ENCODE data around the gene RALGAPA2.
A peak's percentile ranks its signal among the peaks of the same experiment; 100 is the strongest.

RALGAPA2 gene

DNA sequence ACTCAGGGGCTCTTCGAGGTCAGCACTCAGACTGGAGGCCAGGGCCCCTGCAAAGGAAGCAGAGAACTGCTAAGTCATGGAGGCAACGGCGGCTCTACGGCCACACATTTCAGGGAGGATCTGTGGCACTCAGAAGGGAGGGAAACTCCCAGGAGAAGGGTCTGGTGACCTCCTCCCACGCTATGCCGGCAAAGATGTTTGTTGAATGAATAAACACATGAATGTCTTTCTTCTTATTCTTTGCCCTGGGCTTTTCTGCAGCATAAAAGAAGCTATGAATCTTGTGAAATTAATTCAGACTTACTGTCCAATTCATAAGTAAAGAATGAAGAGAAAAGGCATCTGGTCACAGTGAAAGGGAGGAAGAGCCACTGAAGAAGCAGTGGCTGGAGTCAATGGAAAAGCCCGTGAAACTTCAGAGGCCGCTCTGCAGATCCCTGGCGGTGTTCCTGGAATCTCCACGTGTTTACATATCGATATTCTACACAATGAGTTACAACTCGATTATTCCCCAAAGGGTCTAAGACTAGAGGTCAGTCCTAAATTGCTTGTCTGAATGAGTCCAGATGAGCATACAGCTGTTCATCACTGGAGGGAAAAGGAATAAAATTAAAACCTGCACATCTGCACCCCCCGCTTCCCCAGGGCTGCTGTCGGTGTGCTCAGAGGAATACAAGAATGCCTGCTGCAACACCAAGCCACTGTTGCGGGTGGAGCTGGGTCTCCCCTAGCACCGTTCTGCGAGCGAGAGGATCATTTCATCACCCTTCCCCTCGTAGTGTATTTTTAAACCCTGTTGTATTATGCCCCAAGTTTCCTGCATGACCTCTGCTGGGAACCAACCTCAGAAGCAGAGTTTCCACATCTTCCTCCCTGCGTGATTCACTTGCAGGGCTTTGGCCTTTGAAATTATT is 319.0 kb downstream of the RALGAPA2 start:
- peak; percentile 14 for DNase-seq

DNA sequence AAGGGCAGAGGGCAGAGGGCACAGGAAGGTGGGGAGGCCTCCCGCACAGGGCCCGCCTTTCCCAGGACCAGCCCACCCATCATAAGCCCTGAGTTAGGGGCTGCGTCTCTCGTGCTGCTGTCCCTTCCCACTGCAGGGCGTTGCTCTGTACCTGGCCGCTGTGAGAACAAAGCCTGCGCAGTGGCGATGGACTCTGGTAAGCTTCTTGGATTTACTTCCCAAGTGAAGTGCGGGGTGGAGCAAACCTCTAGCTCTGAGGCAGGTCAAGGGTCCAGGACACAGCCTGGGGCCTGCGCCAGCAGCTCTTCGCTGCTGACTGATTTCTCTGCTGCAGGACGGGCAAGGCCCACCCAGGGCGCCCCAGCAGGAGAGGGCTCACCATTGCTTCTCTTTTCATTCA is 320.7 kb downstream of the RALGAPA2 start:
- DNase-seq, result no peak

DNA sequence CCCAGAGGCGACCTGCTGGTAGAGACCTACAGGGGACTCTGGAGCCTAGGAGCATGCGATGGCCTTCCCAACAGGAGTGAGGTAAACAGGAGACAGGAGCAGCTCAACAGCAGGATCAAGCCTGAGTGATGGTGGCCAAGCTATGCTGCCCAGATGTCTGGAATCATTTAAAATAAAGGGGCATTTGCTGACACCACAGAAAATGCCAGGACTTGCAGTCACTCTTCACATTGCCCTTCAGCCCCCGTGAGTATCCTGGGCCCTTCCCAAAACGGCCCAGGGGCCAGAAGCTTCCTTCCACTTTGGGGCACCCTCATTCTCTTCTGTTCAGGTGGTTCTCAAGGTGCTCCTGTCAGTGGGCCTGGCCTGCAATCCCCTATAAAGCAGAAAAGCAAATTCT is 321.3 kb downstream of the RALGAPA2 start:
- DNase-seq, result no peak

DNA sequence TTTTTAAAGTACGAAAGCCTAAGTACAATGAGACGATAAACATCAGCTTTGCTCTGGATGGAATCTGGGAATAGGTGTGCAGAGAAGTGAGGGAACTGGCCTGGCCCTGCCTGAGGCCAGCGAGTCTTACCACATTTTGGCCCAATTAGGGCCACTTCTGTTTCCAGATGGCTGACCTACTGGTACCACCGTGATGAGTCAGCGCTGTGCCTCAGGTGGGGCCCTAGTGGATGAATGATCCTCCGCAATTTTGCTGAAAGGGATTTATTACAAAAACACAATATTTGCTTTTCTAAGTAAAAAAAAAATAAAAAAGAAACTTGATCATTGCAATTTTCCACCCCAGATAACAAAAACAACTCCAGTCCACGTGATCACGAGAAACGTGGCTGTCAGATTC is 322.1 kb downstream of the RALGAPA2 start:
- no peak for DNase-seq

DNA sequence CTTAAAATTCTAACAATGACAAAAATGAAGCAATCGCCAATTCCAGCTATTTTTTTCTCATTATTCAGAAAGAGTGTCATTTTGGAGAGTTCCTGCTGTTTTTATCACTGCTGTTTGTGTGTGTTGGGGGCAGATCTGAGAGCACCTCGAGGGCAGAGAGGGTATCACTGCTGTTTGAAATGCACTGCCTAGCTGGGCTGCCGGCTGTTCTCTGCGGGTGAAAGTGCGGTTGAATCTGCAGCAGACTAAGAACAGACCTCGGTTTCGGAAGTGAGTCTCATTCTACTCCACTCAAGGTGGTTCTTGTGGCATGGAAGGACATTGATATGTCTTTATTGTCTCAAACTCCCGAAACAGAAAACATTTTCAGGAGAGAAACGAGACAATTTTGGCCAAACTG is 326.3 kb downstream of the RALGAPA2 start:
- no peak for DNase-seq

DNA sequence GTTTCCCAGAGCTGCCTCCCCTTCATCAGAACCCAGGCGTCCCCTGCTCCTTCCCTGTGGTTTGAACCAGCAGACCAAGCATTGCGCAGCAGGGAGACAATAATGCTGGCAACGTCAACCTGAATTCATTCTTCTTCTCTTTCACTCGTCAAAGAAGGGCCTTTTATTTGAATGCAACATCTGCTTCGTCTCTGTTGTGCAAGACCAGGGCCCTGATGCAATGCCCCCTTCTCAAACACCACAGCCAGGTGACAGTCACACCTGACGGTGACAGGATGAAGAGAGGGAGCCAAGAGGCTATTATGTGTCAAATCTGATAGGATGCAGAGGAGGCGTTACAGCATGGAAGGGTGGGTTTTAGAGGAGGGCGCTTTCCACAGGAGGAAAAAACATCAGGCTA is 336.6 kb downstream of the RALGAPA2 start:
- DNase-seq, result no peak

DNA sequence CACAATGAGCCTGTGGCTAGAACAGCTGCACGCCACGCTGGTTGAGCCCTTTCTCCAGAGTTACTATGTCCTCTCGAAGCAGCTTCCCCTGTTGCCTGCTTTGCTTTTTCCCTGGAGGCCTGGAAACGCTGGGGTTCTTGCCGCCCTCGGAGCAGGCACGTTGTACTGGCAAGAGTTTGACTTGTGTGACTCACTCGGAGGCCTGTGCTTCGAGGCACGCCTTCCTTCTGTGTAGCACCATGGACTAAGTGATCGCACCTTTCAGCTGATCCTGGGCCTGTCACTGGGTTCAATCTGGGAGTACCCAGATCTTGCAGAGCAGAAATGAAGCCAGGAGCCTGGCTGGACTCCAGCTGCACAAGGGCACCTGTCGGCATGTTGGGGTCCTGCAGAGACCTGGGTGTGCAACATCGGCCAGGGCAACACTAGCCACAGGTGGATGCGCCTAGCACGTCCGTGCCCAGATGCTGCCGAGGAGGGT is 339.3 kb downstream of the RALGAPA2 start:
- no peak for DNase-seq

DNA sequence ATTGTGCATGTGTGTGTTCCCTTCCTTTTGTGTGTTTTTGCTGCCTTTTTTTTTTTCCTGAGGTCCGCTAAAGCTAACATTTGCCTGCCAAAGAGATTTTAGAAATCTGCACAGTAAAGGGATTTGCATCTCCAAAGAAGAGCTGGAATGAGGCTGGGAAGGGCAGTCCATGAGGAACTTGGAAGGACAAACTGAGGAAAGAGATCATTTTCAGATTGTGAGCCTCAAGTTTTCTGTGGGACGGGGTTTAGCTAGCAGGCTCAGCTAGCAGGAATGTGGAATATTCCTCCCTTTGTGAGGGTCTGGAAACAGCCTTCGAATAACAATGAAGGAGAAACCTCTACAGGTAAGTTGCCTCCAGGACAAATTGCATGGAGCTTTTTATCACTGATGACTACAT is 340.8 kb downstream of the RALGAPA2 start:
- DNase-seq, result no peak

DNA sequence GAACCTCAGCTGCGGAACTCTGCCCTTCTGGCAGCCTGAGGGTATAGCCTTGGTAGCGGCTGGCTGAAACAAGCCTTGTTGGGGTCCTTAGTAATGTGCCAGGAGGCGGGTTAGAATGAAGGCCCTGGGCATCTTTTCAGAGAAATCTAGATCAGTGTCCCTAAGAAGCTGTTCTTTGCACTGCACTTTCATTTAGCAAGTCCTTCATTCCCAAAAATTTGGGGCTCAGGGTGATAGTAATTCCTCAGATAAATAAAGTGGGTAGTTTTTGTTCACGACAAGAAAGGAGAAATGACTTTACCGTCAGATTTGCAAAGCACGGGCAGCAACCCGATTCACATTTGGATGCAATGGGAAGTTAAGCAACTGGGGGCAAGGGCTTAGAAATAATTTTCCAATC is 341.4 kb downstream of the RALGAPA2 start:
- no peak for DNase-seq

DNA sequence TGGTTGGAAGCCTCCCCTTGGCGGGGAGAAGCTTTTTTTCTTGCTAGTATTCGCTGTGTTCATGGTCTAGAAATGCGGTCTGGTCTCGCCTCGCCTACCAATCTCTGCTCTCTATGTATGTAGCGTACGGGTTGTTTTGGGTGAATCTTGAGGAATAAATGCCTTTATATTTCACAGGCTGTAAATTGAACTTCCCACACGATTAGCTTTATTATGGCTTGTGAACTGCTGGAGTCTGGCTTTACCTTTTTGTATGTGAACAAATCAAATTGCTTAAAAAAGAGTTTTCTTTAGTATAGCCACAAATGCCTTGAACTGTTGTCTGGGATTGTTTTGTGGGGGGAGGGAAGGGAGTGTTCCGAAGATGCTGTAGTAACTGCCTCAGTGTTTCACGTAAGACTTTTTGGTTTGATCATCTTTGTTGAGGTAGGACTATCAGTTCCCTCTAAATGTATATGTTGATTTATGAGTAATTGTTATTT is 342.3 kb downstream of the RALGAPA2 start:
- DNase-seq, result no peak

DNA sequence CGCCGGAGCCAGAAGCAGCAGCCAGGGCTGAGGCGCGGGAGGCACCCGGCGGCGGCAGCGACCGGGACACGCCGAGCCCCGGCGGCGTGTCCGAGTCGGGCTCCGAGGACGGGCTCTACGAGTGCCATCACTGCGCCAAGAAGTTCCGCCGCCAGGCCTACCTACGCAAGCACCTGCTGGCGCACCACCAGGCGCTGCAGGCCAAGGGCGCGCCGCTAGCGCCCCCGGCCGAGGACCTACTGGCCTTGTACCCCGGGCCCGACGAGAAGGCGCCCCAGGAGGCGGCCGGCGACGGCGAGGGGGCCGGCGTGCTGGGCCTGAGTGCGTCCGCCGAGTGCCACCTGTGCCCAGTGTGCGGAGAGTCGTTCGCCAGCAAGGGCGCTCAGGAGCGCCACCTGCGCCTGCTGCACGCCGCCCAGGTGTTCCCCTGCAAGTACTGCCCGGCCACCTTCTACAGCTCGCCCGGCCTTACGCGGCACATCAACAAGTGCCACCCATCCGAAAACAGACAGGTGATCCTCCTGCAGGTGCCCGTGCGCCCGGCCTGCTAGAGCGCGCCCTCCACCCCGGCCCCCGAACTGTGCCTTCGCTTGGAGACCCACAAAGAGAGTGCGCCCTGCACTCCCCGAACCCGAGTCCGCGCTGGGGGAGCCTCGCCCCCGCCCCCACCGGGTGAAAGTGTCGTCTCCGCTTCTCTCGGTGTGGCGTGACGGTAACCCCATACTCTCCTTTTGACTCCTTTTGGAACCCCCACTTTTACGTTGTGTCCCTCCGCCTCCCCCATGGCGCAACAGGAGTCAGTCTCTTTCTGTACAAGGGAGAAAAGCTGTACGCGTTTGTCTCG is 343.0 kb downstream of the RALGAPA2 start:
- DNase-seq, result no peak

DNA sequence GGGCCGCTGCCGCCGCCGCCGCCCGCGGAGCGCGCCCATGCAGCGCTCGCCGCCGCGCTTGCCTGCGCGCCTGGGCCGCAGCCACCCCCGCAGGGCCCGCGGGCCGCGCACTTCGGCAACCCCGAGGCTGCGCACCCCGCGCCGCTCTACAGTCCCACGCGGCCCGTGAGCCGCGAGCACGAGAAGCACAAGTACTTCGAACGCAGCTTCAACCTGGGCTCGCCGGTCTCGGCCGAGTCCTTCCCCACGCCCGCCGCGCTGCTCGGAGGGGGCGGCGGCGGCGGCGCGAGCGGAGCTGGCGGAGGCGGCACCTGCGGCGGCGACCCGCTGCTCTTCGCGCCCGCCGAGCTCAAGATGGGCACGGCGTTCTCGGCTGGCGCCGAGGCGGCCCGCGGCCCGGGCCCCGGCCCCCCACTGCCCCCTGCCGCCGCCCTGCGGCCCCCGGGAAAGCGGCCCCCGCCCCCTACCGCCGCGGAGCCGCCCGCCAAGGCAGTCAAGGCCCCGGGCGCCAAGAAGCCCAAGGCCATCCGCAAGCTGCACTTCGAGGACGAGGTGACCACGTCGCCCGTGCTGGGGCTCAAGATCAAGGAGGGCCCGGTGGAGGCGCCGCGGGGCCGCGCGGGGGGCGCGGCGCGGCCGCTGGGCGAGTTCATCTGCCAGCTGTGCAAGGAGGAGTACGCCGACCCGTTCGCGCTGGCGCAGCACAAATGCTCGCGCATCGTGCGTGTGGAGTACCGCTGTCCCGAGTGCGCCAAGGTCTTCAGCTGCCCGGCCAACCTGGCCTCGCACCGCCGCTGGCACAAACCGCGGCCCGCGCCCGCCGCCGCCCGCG is 343.8 kb downstream of the RALGAPA2 start:
- DNase-seq, result no peak

DNA sequence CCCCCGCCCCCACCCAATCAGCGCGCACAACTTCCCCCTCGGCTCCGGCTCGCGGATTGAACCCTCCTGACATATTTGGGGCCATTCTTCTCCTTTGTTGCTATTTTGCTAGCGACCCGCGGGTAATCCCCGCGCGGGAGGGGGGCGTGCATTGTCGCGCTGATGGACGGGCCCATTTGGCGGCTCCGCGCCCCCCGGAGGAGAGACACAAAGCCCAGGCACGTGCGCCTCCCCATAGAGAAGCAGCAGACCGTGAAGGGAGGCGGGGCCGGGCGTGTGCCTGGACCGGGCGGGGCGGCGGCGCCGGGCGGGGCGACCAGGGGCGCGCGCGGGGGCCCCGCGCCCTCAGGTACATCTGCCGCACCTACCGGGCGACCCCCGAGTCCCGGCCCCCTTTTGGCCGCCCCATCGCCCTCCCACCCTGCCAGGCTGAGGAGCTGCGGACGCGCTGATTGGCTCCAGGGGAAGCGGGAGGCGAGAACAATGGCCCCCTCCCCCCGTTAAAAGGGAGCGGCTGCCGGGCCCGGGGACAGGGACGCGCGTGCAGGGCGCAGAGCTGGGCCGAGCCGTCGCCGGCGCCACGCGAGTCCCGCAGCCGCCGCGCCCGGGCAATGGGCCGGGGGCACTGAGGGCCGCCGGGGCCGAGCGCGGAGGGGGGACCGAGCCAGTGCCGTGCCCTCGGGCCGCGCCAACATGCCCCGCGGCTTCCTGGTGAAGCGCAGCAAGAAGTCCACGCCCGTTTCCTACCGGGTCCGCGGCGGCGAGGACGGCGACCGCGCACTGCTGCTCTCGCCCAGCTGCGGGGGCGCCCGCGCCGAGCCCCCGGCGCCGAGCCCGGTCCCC is 344.6 kb downstream of the RALGAPA2 start, which contains the start of gene INSM1:
TSS of gene INSM1 (plus strand) at position 530 of the 843 bp plus-strand sequence. CDS start at position 694, 164 bp downstream.
- DNase-seq, result no peak

DNA sequence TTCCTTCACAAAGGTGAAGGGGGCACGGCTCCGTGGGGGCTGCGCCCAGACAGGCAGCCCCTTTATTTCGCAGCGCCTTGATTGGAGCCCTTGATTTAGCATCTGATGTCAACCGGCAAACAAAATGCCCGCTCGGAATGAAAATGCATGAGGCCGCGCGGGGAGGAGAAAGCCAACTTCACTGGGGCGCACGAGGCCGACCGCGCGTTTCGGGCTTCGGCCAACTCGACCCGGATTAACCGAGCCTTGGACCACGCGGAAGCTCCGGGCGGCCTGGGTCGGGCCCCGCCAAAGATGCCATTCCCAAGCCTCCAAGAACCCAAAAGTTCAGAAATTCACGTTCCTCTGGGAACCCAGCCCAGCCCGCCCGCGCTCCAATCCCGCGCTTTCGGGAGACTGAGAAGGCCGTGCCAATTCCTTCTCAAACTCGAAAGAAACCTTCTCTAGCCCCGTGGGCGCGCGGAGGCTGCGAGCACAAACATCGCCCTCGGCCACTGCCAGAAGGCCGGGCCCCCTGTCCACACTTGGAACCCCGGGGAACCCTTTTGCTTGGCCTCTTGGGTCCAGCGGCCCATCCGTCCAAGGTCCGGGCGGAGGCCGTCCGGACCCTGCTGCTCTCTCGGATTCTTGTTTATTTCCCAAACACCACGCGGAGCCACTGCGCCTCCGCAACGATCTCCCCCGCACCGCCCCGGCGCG is 345.4 kb downstream of the RALGAPA2 start:
- DNase-seq, result no peak

DNA sequence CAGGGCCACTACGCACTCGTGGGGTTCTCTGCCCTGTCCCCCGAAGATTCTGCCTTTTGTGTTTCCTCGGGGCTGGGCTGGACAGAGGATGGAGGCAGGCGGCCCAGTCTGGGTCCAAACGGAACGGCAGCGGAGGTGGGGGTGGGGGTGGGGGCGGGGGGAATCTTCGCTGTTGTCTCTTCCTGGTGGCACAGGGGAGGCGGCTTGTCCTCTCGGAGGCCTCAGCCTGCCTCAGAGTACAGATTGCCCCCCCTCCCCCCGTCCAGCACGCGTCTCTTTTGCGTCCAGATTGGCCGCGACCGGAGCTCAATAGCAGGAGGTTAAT is 345.9 kb downstream of the RALGAPA2 start:
- DNase-seq, result no peak

DNA sequence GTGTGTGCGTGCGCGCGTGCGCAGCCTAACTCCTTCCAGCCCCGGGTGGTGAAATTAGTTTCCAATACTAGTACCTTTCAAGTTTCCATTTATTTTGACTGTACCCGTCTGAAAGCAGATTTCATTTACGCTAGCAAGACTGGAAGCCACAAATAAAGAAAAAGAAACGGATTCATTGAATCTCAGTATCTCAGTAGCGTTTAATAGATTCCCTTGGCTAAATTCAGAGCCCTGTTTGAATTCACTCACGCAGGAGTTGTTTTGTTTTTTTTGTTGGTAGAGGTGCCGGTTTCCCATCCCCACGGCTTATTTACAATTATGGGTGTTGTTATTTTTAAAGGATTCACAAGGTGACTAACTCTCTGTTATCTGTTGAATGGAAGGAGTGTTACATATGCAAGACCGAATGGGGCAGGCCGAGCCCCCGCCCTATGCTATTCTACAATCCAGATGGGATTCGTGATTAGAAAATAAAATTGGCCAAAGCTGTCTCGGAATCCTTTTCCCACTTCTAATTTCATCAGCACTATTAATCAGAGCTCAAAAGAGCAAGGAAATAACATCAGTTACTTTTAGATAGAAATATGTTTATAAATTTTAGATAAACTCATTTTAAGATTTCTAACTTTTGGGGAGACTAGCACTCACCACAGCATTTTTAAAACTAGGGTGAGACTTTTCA is 346.8 kb downstream of the RALGAPA2 start:
- no peak for DNase-seq

DNA sequence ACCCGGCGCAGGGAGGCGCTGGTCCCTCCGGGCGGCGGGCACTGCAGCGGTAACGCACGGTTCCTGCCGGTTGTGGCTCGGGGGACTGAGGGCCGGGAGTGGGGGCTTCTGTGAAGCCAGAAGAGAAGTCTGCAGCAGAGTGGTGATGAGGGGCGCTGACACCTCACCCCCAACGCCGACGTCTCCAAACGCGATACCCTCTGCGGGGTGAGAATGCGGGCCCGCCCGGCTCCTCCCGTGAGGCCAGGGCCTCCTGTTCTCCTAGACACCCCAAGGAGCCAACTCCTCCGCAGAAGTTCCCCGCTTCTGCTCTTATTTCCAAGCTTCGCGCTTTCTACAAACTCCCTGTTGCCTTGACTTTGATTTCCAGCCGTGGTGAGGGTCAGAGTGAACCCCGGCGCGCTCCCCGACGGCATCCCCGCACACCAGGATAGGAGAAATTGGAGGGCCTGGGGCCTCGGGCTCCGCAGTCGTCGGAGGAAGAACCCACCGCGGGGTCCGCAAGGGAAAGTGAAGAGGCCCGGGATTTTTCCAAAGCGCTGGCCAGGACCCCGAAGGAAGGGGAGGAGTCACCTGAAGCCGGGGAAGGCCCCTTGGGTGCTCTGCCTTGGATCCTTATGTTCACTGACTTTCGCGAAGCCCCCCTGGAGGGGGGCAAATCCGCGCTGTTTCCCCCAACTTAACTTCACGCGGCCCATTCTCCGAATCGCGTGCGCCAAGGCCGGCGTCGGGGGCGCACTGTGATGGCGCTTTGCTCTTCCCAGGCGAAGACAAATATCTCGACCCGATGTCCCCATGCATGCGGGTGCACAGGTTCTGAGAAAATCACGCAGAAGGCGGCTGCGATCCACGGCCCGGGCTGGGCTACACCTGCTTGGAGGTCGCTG is 347.6 kb downstream of the RALGAPA2 start:
- no peak for DNase-seq

DNA sequence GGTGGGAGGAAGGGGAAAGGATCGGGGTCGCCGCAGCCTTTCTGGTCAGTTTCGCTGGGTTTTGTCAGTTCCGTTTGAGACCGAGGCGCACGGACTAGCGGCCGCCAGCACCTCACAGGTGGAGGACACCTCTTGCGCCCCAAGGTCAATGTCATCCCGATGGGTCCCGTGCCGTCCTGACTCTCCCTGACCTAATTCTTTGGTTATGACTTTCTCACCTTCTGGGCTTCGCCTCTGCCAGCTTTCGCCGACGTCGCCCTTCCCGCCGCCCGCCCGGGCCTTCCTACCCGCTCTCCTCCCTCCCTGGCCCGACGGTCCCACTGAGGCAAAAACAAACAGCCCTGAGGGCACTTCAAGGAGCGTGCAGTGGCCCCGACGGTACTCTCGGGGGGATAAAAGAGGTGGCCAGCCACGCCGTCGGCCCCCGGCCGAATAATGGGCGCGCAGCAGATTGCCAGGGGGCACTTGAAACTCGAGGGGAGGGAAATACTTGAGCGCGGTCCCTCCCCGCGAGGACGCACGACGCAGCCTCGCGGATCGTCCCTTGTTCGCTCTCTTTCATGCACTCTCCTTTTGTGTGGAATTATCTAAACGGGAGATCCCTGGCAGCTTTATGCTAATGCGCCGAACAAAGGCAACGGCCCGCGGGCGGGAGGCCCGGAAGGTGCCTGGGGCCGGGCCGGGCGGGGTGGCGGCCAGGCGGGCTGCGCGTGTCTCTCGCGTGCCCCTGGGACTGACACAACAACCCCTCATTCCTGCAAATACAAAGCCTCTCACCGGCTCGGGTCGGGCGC is 348.4 kb downstream of the RALGAPA2 start:
- DNase-seq, result no peak

DNA sequence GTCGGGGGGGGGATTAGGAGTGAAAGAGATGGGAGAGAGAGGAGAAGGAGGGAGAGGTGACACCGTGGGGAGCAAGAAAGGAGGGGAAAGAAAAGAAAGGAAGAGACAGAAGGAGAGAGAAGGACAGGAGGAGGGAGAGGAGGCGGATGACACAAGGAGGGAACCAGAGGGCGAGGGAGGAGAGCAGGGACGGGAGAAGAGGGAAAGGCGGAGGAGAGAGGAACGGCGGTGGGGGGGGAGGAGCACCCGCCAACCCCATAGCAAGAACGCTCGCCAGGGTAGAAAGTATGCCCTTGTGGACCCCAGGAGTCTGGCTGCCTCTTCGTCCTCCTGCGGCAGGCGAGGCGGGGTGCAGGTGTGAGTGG is 349.0 kb downstream of the RALGAPA2 start:
- DNase-seq, result no peak

Data from hematopoietic multipotent progenitor cell treated with erythropoietin and hydrocortisone succinate and interleukin-3 and kit ligand, for 8 days (in vitro differentiated cells).